Measurements from ENCODE around the gene NUDT7.

The NUDT7 gene

GRCh38 chr16:77782694-77783093 is 60.4 kb downstream of the NUDT7 start:
- DNase-seq: no peak

- DNase-seq: no peak
These were observed 62.4 kb downstream of the NUDT7 start for GRCh38 chr16:77784441-77785372.

DNA sequence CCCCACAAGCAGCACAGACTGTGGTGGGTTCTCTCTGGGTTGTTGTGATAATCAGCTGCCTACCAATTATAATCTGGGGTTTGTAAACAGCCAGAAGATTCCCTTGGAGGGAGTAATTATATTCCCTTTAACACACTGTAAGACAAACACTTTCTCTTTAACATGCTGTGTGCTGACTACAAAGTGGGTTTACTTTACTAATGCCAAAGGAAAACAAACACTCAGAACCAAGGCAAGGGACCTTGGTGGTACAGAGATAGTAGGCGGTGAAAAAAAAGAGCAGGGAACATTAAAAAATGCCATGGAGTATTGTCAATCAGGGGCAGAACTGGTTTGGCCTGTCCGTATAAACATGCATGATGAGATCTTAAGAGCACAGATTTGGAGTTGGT is 63.1 kb downstream of the NUDT7 start:
- DNase-seq: no peak

GRCh38 chr16:77786186-77786847 is 64.0 kb downstream of the NUDT7 start:
- no peak for DNase-seq

- DNase-seq: no peak
These were observed 65.1 kb downstream of the NUDT7 start for GRCh38 chr16:77787452-77787851.

DNA sequence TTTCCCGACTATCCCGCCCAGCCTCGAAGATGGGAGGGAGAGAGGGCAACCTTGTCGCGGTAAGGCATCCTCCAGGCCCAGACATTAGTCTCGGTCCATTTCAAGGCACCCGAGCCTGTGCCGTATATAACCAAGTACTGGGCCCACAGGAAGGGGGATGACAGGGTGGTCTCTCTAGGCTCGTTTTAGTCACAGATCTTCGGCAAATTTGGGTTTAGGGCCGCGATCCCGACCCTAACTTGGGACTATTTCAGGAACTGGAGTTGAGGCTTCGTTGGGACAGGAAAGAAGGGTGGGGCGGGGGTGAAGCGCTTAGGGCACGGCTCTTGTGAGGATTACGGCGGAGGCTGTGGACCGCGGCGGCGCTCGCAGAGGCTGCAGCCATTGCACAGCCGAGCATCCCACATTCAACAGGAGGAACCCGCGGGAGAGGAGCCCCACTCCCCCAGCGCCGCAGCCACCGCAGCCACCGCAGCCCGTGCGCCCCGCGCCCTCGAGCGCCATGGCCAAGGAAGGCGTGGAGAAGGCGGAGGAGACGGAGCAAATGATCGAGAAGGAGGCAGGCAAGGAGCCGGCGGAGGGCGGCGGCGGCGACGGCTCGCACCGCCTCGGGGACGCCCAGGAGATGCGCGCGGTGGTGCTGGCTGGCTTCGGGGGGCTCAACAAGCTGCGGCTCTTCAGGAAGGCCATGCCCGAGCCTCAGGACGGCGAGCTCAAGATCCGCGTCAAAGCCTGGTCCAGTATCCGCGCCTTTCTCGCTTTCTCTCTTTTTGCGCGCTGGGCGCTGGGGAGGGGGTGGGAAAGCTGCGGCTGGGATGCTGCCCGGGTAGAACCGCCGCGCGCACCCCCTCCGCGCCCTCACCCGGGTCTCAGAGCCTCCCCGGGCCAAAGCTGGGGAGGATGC is 66.1 kb downstream of the NUDT7 start, which contains the start of gene VAT1L:
Gene VAT1L, plus strand, starts transcription at position 384 of the 904 bp plus-strand sequence. Its CDS starts 119 bp downstream, at position 503.
- no peak for DNase-seq

GRCh38 chr16:77789085-77790008 is 67.0 kb downstream of the NUDT7 start:
- no peak for DNase-seq

DNA sequence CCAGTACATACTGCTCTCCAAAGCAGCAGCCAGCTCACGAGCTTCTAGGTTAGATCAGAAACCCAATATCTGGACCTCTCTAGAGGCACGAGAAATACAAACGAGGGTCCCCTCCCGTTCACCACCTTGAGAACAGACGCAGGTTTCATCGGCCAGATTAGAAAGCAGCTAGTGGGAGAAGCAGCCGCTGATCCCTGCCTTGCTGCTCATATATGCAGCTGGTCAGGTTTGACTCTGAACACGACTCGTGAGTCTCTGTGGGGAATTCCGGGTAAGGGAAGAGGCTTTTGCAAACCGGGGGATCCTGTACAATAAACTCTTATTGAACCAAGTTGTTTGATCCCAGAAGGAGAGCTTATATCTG is 67.7 kb downstream of the NUDT7 start:
- no peak for DNase-seq

DNA sequence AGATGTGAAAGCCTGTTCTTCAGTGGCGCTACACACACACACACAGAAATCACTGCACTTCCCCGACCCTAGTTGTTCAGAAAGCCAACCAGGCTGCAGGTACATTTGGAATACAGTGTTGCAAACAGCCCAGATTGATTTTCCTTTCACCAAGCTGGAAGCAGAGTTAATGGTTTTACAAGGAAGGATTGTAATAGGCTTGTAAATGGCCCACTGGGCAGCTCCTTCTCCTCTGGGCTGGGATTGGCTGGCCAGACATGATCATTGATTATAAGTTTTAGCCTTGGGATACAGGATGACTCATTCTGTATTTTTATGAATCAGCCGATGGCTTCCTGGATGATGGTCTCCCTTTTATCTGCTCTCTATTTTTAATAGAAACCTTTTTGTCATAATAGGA is 68.6 kb downstream of the NUDT7 start:
- no peak for DNase-seq
